HT-29 (cell line): ENCODE data around the gene HUWE1. TPM values are rescaled to one million over a fixed set of nuclear protein-coding genes. Genes with fewer than 3 reads are reported as not detected.

ENCODE experiments used
- DNase-seq: peaks from one replicate; pipeline ENCODE4 v3.0.0-alpha.2; 2015; ENCODE audit warnings: low spot score
- total RNA-seq: library from RNA; depleted of rRNA; stranded (reverse); fragments of >200 nt; shearing (Covaris generic); gene quantifications from 2 replicates; pipeline ENCODE4 v1.2.3, GENCODE V29; 2014

The HUWE1 gene
- total RNA-seq, 1 experiment from 2014 or later = 123 TPM

DNA sequence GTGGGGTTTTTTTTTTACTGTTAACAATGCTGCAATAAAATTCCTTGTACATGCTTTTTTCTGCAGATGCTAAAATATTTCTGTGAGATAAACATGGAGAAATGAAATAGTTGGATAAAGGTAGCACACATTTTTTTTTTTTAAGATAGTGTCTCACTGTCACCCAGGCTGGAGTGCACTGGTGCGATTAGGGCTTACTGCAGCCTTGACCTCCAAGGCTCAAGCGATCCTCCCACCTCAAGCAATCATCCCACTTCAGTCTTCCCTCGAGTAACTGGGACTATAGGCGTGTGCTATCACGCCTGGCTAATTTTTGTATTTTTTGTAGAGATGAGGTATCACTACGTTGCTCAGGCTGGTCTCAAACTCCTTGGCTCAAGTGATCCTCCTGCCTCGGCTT is 1.8 kb upstream of the HUWE1 start:
- DNase-seq = no peak

DNA sequence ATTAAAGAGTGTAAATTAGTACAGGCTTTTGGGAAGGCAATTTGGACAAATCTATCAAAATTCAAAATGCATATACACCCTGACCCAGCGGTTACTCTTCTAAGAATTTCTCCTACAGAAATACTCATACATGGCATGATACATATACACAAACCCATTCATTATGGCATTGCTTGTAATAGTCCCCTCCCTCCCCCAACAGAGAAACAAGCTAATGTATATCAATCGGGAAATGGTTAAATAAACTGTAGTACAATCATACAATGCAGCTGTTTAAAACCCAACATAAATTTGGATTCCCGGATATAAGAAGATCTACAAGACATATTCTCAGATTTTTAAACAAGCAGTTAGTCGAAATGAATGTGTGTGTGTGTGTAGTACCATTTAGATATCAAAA is 808 bp downstream of the HUWE1 start:
- DNase-seq = peak; percentile 41

DNA sequence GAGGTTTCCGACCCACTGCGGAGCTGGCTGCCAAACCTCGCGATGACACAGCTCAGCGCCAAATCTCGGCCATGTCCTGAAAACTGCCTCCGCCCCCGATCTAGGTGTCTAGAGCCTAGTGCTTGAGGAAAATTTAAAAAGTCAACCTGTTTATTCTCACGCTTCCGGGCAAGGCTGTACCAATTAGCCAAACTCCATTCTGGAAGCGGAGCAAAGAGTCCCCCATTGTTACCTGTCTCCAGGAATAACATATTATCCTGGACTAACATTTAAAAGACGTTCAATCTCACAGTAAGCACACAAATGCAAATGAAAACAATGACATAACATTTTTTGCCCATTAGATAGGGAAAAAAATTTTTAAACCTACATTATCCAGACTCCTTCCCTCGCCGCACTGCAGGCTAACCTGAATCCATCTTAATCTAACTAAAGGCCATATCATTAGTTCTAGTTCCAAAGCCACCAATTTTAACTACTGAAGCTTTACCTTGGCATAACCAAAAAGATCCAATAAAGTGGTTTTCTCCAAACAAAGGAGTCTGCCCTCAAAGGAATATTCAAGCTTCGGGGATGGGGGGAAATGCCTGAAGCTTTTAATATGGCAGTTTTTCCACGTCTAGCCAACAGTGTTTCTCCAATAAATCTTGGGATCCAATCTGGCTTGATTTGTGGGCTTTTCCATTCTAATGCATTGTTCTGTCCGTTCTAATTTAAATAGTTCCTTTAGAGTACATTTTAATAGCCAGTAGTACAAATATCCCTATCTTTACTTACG is 1.9 kb downstream of the HUWE1 start:
- DNase-seq = peak; percentile 10

DNA sequence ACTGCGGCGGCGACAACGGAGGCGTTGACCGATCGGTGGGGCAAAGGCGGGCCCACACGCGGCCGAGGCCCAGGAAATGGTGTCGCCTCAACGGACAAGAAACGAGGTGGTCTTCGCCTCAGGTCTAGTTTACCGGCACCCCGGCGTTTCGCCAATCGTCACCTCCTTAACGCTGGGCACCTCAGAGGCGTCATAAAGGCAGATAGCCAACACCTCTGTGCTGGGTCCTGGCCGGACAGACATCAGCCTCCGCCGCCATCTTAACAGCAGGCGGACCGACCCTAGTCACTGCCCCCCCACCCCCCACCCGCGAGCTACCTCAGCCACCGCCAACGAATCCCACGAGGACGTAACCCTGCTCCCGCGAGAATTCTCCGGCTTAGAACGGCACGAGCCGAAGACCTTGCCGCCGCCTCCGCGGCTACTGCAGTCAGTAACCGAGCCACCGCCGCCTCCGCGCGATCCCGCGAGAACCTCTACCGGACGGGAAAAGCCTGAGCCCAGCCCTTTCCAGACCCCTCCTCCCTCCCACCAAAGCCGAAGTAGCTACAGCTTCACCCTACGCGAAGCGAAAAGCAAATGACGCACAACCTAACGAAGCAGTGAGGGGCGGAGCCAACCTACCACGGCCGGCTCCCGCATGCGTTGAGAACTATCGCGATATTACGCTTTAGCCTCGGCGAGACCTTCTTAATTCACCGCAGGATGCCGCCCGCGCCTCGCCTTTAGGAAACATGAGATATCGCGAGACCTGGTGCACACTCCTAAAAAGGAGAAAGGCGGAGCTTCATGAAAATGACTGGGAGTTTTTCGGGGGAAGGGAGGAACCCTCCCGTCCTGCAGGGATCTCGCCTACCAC is 2.7 kb downstream of the HUWE1 start:
- peak; percentile 96 for DNase-seq

DNA sequence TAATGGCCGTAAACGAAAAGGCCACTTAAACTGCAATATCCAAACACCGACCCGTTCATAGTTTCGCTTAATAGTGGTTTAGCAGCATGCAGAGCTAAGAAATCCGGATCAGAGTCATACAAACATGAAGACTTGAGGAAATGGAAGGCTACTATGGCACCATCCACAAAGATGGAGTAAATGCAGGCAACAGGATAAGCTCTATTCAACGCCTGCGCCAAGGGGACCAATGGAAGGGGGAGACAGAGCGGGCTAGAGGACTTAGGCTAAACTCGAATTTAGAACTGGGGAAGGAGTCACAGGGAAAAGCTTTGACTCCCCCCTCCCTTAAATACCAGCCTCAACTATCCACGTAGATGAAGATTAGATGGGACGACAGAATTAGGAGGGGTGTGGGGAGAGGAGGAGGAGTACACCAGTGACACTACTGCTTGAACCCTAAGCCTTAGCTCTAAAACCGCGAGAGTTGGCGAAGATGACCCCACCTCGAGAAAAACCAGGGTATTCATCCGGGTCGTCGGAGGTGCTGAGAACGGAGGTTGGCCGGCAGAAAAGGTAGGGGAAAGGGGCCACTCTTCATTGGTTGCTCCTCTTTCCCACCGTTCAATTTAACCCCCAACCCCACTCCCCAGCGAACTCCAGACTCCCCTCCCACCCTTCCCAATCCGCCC is 3.5 kb downstream of the HUWE1 start:
- peak; percentile 33 for DNase-seq

DNA sequence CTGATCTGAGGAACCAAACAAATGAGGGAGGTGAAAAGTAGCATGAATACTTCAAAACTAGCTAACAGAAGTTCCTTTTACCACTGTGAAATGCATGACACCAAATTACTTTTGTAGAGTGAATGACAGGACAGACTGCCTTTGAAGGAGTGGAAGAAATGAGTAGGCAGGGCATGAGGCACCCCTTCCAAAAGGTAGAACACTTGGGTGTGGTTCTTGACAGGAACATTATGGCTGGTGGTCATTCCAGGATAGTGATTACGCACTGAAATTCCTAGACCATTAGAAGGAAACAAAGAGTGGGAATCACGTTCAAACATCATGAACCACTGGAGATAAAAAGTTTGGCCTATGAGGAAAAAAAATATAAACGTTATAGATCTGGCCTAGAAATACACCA is 4.9 kb downstream of the HUWE1 start:
- DNase-seq = no peak

DNA sequence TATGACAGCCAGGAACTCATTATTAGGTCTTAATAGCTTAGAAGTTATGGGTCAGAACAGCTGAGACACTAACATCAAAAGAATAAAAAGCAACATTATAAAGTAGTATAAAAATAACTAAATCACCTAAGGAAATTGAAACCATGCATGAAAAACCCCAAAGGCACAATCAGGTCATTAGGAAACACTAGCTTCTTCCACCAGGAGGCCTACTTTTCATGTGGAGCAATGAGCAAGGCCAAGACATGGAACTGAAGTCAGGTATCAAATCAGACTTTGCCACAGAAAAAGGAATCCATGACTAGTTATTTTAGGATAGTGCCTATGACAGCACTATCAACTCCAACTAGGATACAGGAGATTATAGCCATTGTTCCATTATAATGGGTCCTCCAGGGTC is 7.9 kb downstream of the HUWE1 start:
- peak; percentile 37 for DNase-seq

DNA sequence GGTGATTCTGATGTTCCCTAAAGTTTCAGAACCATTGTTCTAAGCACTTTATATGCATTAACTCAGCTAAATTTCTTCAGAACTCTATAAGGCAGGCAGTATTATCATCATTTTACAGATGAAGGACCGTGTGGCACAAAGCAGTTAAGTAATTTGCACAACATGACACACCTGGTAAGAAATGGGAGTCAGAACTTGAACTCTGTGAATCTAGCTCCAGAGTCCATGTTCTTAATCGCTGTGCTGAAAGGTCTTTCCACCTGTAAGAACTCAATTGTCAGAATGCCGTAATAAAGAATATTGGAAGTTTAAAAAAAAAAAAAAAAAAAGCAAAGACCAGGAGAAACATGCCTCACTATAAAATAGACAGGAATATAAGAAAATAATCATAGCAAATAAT is 9.2 kb downstream of the HUWE1 start:
- DNase-seq = no peak

DNA sequence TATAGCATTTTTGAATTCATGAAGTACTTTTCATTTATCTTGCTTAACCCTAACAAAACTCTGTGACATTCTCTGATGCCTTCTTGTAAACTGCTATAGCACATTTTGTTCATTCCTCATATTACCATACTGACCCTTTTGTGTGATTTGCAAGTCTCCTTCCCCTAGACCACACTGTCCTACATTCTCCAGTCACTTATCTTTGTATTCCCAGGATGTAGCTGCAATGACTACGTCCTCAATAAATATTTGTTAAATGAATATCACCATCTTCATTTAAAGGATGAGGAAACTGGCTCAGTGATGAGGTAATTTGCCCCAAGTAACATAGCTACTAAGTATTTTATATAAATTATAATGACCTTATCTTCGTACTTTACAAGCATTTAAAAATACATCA is 11.9 kb downstream of the HUWE1 start:
- no peak for DNase-seq

DNA sequence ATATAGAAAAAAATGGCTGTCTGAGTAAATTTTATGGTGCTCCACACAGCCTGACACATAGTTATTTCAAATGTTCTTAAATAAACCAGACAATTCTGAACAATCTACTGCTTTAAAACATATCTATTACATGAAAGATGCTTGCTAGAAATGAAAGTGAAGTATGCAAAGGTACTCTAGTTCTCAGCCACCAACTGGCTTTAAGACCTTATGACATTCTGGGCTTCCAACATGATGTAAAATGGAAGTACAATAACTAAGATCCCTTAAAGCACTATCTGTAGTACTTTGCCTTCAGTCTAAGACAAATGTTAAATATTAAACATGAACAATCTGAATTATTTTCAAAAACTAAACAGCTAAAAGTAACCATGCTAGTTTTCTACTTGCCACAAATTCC is 17.3 kb downstream of the HUWE1 start:
- no peak for DNase-seq

DNA sequence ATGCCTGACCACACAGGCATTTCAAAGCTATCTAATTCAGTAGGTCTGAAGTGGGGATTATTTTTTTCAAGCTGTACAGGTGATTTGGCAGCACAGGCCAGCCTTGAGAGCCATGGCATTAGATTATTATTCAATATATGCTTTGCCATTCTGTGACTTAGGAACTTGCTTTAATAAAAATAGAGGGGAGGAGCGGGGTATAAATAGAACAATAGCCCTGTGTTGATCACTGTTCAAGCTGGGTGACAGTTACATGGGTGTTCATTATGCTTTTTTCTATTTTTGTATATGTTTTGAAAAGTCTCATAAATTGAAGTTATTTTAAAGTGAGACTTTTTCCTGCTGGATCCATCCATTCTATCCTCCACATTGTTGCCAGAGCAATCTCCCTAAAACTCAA is 20.3 kb downstream of the HUWE1 start:
- no peak for DNase-seq

DNA sequence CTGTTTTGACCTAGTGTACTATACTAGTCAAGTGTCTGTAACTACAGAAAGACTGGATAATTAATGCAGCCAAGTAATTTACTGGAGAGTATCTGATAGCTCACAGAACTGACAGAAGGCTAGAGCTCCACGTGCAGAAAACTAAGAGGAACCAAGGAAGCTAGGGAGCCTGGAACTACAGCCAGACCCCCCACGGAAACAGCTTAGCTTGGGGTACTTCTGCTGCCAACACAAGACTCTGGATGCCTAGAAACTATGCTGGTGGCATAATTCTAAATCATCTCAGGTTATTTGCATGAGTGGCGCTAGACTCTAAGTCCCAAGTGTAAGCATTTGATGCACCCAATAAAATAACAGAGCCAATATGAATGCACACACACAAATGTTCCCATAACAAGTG is 26.5 kb downstream of the HUWE1 start:
- DNase-seq = no peak

DNA sequence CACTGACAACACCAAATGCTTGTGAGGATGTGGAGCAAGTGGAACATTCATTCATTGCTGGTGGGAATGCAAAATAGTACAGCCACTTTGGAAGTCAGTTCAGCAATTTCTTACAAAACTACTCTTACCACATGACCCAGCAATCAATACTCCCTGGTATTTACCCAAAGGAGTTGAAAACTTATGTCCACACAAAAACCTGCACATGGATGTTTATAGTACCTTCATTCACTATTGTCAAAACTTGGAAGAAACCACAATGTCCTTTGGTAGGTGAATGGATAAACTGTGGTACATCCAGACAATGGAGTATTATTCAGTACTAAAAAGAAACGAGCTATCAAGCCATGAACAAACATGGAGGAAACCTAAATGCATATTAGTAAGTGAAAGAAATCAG is 27.5 kb downstream of the HUWE1 start:
- no peak for DNase-seq

DNA sequence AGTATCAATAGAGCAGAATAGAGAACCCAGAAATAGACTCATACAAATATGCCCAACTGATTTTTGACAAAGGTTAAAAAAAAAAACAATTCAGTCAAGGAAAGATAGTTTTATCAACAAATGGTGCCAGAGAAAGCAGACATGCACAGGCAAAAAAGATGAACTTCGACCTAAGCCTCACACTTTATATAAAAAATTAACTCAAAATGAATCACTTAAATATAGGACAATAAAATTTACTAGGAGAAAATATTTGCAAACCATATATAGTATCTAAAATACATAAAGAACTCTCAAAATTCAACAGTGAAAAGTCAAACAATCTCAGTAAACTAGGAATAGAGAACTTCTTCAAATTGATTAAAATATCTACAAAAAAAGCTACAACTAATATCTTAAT is 29.7 kb downstream of the HUWE1 start:
- no peak for DNase-seq

DNA sequence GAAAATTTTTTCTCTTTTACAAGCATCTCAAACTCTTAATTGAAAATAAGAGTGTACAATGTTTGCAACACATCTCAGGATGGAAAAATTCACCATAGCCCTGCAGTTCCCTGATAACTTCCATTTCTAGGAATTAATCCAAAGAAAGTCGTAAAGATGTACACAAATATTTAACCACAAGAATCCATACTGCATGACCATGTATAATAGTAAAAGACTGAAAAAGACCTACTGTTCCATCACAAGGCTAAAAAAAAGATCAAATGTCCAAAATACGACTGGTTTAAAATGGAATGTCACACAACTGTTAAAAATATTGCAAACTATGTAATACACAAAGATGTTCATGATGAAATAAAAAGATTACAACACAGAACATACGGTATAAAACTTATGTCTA is 32.1 kb downstream of the HUWE1 start:
- no peak for DNase-seq

DNA sequence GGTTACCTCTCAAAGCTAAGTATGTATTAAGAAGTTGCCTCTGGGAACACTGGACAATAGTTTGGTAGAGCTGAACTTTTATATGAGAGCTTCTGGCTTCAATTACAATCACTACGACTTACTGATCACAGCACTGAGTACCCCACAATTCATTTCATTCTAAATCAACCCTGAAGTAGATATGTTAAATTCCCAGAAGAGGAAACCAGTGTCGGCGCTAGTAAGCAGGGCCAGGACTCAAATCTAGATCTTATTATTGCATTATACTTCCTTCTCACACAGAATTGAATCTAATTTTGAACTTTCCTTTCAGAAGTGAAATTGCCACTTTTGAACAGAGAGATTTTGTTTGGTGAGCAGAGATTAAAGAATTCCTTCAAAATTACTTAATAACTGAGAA is 41.8 kb downstream of the HUWE1 start:
- no peak for DNase-seq

DNA sequence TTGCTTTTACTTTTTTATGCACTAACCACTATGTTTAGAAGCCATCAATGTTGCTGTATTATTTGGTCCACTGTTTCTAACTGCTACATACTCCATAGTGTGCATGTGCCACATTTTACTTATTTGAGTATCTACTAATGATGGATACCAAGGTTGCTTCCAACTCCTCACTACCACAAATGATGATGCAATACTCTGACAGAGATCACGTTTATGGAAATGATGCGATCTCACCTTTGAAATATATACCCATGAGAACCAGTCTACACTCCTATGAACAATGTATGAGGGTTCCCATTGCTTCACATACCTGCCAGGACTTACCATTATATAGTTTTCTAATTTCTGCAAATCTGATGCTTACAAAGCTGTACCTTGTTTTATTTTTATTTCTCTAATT is 44.2 kb downstream of the HUWE1 start:
- no peak for DNase-seq

DNA sequence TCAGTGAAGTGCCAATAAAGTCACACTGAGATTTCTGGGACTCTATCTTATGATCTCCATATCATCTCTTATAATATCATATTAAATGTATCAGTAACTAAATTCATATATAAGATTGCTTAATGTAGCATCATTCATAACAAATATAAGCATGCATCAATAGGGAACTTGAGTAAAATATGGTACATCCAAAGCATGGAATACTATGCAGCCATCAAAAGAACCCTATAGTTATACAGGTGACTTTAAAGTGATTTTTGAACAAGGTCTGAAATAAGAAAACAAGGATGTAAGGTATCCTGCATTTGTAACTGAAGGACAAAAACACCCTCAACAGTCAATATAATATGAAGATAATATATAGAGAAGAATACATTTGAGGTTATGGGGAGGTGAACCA is 47.3 kb downstream of the HUWE1 start:
- no peak for DNase-seq

DNA sequence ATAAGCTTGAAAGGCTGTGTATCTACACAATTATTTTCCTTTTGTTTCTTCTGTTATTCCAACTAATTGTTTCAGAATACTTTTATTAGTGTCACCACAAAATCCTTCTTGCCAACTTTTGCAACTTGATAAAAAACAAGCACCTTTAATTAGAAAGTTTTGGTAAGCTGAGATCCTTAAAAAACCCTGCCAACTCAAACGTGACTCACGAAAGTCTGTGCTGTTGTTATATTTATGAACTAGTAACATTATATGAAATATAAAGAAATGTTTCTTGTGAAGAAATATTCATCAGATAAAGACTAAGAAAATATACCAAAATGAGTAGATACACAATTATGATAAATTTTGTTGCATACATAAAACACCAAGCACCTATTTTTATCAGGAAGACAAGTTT is 49.0 kb downstream of the HUWE1 start:
- DNase-seq = no peak

DNA sequence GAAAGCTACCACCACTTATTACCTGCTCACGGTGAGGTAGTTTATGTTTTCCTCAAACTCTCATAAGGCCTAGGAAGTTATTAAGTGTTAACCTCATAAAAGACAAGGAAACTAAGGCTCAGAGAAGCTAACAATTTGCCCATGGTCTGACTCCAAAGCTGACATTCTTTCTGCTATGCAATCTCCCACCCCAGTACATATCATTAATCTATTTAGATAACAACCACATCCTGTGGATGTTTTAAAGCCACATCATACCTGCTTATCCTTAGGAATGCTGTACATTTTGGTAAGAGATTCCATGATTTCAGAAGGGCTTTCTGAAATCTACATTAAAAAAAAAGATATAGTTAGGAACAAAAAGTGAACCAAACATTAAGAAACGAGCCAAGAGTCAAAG is 55.4 kb downstream of the HUWE1 start:
- DNase-seq = no peak

DNA sequence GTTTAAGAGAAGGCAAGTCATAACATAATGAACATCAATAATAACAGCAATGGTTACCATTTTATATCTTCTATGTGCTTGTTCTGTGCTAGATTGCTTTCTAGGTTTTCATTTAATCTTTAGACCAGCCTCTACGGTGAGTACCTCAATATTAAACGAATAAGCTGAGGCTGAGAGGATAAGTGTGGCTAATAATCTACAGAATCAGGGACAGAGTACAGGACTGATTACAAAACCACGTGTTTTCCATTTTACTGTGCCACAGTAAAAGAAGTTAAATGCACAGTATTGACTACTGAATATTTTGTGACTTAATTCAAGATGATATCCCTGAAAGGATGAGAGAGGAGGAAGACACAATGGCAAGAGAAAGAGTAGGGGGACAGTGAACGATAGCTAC is 56.3 kb downstream of the HUWE1 start:
- DNase-seq = no peak

DNA sequence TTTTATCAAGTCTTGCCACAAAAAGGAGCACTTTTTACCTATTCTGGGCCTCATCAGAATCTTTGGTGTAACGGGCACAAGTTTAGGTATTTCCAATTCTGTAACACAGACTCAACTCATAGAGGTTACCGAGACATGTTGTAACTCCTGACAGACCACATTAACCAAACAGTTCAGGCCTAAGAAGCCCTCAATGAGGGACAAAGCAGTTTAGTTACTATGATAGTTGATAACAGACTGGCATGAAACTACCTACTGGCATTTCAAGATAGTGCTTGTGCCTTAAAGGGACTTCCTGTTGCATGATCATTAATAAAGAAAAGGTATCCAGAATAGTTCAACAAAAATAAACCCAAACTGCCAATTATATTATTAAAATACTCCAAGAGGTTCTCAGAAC is 64.1 kb downstream of the HUWE1 start:
- DNase-seq = no peak
